GM10266 (cell line): ENCODE measurements around the gene CLDN8.

Source experiments
- DNase-seq: peaks from one replicate; pipeline ENCODE4 v3.0.0; 2012; ENCODE audit errors: extremely low spot score
- CTCF ChIP-seq: IDR thresholded peaks from 2 replicates; pipeline ENCODE4 v1.5.1; 2012; ENCODE audit warnings: mild to moderate bottlenecking, low read depth; ENCODE audit not compliant: control insufficient read depth, insufficient read depth; ENCODE audit errors: missing control alignments

The CLDN8 gene

GRCh38 chr21:30207252-30207579, 8.7 kb downstream of the CLDN8 start:
- no peak for DNase-seq
- no peak for TF ChIP-seq CTCF

GRCh38 chr21:30206551-30207251, 9.2 kb downstream of the CLDN8 start:
- TF ChIP-seq CTCF: no peak
- DNase-seq: no peak

- DNase-seq: no peak
- TF ChIP-seq CTCF: no peak
These were observed 15.9 kb downstream of the CLDN8 start for GRCh38 chr21:30200000-30200399.

GRCh38 chr21:30194701-30195299, 21.1 kb downstream of the CLDN8 start:
- no peak for DNase-seq
- peak; percentile 17 for TF ChIP-seq CTCF

- DNase-seq: no peak
- TF ChIP-seq CTCF: no peak
These were observed 22.7 kb downstream of the CLDN8 start for GRCh38 chr21:30193201-30193600.

- DNase-seq: no peak
- no peak for TF ChIP-seq CTCF
These were observed 25.3 kb downstream of the CLDN8 start for GRCh38 chr21:30190554-30190953.

- no peak for TF ChIP-seq CTCF
- no peak for DNase-seq
These were observed 26.1 kb downstream of the CLDN8 start for GRCh38 chr21:30189773-30190172.
